Measurements from ENCODE around the gene CCDC57.
"Not testable (repeated sequence)": the region's sequence is repeated elsewhere in the genome, so short reads cannot be mapped to it uniquely, and the experiment has no call there.

The CCDC57 gene, protein sequence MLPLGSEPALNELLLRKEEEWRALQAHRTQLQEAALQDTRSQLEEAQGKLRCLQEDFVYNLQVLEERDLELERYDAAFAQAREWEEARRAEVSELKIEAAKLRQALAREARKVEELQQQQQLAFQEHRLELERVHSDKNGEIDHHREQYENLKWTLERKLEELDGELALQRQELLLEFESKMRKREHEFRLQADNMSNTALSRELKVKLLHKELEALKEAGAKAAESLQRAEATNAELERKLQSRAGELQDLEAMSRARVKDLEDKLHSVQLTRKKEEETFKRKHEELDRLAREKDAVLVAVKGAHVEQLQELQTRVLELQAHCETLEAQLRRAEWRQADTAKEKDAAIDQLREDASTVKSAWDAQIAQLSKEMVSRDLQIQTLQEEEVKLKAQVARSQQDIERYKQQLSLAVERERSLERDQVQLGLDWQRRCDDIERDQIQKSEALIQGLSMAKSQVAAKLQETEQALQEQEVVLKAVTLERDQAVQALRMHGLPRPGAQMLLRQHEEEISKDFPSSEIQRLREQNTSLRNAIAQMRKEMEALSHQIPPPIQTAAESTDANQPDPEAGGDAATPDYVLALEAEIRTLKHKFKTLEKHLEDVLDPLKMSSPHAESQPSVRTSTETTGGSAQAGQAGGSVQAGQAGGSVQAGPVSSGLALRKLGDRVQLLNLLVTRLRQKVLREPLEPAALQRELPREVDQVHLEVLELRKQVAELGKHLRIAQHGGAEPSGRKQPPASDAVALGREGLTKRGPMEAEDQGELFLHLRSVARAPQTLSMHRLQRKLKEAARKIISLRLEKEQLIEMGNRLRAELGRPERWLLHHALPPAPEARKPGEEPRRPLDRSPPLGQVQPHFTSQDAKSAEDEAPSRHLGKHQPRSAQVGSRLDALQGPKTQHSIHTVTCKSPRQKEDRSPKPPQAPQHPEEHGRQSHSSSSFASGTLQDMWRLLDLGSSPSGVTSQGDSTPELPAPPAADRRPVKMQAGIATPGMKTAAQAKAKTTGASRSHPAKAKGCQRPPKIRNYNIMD

DNA sequence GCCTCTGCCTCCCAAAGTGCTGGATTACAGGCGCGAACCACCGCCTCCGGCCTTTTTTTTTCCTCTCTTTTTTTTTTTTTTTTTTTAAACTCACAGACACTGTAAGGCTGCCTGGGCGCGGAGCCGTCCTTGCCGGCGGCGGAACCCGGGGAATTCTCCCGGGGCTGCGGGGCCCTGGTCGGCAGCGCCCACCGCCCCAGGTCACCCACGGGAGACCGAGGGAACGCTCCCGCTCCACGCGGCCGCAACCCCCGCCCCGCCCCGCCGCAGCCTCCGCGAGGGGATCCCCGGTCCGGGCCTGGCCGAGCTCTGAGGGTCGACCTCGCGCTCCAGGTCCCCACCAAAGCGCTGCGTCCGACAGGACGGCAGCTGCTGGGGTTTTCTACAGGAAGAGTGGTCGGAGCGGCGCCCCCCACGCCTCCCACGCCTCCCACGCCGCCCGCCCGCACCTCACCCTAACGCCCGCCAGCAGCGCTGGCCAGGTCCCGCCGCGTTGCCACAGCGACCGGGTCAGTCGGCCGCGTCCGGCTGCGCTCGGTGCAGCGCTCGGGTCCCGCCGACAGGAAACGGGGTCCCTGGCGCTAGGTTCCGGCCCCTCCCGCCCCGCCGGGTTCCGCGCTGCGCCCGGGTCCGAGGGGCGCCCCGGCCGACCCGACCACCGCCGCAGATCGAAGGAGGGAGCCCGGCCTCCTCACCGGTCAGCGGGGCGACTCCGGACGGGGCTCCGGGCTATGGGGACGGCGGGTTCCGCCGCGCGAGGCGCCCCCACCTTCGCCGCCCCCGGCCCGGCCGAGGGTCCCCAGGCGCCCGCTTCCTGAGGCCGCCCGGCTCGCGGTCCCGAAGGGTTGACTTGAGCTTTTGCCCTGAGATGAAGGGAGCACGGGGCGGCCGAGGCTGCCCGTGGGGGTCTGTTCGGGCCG, at the start of gene CCDC57:
Gene CCDC57 (minus strand): TSS at position 512 of the 920 bp plus-strand sequence. CDS start 10,898 bp downstream, outside the sequence.
- peak; percentile 23 for DNase-seq

DNA sequence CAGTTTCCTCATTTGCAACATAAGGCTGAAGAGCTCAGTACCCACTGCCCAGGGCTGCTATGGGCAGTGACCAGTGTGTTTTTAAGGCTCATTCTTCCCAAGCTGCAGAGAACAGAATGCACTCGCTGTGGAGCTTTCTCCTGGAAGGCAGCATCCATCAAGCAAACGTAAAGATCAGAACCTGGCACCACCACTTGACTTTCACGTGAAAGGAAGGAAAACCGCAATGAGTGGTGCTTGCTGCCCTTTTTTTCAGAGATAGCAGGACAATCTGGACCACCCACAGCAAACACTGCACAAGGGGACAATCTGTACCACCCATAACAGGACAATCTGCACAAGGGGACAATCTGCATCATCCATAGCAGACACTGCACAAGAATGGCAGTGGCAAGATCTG, 49.7 kb upstream of the CCDC57 start:
- DNase-seq: no peak

DNA sequence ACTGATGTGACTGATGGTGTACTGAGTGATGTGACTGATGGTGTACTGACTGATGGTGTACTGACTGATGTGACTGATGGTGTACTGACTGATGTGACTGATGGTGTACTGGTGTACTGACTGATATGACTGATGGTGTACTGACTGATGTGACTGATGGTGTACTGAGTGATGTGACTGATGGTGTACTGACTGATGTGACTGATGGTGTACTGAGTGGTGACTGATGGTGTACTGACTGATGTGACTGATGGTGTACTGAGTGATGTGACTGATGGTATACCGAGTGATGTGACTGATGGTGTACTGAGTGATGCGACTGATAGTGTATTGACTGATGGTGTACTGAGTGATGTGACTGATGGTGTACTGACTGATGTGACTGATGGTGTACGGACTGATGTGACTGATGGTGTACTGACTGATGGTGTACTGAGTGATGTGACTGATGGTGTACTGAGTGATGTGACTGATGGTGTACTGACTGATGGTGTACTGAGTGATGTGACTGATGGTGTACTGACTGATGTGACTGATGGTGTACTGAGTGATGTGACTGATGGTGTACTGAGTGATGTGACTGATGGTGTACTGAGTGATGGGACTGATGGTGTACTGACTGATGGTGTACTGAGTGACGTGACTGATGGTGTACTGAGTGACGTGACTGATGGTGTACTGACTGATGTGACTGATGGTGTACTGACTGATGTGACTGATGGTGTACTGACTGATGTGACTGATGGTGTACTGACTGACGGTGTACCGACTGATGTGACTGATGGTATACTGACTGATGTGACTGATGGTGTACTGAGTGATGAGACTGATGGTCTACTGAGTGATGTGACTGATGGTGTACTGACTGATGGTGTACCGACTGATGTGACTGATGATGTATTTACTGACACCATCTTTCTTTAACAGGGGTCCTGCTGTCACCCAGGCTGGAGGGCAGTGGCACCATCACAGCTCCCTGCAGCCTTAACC, 47.6 kb upstream of the CCDC57 start:
- not testable (repeated sequence) for DNase-seq

DNA sequence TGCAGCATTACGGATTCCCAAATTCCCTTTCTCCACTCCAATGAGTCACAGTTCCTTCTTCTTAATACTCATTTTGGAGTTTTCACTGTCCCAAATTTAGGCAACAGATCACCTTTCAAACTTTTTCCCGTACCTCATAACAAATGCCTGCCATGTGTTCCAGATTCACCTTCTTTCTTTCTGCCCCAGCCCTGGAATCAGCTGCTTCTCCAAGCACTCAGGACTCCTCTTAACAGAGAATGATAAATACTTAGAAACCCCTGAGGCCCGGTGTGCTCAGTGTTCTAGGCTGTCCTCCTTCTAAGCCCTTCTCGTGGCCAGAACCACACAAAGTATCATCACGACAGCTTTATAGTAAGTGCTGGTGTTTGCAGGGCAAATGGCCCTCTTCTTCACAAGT, 45.9 kb upstream of the CCDC57 start:
- DNase-seq: no peak

DNA sequence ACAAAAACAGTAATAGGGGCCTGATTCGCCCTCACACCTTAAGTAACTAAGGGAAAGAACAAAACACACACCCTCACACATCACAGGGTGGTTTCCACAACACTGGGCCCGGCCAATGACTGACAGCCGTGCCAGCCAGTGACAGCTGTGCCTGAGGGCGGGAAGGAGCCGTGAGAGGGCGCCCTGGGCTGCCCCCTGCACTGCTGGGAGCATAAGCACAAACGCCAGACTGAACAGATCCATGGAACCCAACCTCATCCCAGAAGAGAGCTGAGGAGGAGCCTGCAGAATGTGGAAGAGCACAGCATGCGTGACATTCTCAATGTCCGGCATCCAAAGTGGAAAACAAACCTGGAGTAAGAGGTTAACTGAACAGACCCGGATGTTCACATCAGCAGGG, 44.8 kb upstream of the CCDC57 start:
- DNase-seq: no peak

DNA sequence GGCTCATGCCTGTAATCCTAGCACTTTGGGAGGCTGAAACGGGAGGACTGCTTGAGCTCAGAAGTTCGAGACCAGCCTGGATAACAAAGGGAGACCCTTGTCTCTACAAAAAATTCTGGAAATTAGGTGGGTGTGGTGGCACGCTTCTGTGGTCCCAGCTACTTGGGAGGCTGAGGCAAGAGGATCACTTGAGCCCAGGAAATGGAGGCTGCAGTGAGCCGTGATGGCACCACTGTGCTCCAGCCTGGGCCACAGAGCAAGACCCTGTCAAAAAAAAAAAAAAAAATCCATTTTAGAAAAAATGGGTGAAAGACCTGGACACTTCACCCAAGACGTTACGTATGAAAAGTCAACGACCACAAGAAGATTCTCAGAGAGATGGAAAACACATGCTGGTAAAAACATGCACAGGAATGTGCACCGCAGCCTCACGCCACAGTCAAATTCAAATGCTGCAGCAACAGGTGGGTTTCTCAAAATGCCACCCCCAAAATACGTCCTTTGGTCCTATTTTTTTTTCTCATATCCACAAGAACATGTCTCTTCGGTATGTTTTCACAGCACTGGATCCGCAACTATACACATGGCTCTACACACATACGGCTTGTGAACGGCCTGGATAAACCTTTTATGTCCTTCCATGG, 43.7 kb upstream of the CCDC57 start:
- no peak for DNase-seq

DNA sequence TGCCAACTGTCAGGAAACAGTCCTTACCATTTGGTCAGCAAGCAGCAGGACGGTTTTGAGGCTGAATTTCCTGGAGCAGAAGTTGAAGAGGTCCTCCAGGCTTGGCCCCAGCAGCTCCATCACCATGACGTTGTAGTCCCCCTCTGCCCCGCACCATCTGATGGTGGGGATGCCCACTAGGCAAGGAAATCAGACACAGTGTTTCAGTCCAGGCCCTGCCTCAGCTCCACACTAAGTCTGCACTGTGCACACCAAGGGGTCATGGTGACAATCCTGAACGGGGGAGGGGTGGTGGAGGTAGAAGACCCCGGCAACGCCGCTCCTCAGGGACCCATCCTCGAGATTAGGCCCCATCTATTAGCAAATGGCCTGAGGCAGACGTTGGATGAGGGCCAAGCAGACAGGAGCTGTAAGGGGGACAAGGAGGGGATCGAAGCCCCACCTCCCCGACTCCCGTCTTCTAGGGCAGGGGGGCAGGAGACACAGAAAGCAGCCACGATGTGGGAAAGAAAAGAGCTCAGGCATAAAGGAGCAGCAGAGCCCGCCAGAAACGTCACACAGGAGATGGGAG, 42.8 kb upstream of the CCDC57 start:
- no peak for DNase-seq

DNA sequence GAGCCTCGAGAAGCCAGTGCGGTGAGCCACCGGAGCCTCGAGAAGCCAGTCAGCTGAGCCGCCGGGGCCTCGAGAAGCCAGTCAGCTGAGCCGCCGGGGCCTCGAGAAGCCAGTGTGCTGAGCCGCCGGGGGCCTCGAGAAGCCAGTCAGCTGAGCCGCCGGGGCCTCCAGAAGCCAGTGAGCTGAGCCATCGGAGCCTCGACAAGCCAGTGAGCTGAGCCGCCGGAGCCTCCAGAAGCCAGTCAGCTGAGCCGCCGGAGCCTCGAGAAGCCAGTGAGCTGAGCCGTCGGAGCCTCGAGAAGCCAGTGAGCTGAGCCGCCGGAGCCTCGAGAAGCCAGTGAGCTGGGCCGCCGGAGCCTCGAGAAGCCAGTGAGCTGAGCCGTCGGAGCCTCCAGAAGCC, 42.1 kb upstream of the CCDC57 start:
- not testable (repeated sequence) for DNase-seq

DNA sequence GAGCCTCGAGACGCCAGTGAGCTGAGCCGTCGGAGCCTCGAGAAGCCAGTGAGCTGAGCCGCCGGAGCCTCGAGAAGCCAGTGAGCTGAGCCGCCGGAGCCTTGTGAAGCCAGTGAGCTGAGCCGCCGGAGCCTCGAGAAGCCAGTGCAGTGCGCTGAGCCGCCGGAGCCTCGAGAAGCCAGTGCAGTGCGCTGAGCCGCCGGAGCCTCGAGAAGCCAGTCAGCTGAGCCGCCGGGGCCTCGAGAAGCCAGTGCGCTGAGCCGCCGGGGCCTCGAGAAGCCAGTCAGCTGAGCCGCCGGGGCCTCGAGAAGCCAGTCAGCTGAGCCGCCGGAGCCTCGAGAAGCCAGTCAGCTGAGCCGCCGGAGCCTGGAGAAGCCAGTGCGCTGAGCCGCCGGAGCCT, 41.5 kb upstream of the CCDC57 start:
- not testable (repeated sequence) for DNase-seq

DNA sequence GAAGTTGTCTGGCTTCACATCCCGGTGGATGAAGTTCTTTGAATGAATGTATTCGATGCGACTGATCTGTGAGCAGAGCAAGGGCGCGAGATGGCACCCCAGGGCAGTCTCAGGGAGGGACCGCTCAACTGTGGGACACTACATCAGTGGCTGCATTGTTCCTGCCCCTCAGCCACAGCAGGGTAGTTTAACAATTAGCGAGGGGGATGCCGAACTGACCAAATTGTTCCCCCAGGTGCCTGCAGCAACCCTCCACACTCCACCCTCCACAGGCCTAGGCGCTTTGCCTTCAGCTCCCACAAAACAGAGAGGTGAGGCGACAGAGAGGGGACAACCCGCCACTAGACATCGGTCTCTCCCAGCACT, 40.5 kb upstream of the CCDC57 start:
- DNase-seq: no peak

DNA sequence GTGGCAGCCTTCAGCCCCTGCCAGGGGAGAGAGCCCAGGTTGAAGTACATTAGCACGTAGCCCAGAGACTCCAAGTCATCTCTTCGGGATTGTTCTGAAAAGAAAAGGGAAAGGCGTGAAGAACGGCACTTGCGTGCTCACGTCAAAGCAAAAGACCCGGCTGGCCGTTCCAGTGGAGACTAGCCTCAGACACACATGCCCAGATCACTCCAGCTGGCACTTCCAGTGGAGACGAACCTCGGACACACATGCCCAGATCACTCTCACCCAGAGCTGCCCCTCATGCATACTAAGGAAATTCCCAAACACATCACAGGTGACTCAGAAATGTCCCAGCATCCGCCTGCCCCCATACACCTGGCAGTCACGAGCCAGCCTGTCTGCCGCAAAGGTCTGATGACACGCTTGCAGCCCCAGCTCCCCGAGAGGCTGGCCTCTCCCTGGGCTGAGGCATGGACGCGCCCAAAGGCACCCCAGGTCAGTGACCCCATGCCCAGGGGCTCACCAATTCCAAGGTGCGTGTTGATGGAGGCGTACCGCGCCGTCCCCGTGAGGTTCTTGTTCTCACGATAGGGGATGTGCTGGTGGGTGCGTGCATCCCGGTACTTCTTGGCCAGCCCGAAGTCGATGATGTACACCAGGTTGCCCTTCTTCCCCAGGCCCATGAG, 40.0 kb upstream of the CCDC57 start:
- DNase-seq: no peak

DNA sequence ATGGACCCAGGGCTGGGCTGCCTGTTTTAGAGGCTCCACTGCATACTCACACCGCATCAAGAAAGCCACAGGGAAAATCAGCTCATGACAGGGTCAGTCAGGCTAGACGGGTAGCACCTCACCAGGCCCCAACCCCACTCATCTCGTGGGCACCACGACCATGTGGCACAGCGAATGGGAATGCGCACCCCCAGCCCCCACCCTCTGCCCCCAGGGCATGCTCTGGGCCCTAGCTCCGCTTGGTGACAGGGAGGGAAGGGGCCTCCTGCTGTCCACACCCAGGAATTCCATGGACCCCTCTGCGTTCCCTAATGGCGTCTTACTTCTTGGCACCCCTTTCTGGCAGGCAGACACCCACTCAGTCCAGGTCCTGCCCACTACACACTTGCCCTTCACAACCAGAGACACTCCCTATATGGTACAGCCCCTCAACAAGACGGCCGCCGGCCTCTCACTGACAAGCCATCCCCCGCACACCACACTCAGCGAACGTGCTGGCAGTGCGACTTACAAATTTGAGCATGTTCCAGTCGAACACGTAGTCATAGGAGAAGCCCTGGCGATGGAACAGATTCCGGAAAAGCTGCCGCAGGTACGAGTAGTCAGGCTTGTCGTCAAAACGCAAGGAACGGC, 38.3 kb upstream of the CCDC57 start:
- DNase-seq: no peak

DNA sequence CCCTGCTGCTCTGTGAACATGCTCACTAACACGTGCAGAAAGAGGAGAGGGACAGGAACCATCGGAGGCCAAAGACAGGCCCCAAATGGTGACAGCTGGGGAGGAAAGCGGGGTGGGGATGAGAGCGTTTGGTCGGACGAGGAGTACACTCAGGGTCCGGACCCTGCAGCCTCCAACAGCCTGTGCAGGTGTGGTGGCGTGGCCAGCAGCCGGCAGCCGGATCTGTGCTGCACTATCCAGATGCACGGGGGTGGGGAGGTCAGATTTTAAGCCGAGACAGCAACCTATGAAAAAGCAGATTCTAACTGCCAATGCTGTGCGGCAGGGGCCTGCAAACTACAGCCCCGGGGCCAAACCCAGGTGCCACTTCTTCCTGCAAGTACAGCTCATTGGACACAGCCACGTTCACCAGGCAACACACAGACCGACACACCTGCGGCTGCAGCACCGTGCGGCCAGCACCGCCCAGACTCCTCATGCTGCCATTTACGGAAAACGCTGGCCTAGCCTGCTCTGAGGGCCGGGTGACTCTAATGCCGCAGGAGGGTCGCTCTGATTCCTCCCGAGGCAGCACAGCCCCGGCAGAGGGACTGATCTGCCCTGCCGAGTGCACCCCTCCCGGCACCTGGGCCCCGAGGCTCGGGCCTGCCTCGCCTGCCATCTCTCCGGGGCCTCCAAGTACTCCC, 37.4 kb upstream of the CCDC57 start:
- DNase-seq: no peak

DNA sequence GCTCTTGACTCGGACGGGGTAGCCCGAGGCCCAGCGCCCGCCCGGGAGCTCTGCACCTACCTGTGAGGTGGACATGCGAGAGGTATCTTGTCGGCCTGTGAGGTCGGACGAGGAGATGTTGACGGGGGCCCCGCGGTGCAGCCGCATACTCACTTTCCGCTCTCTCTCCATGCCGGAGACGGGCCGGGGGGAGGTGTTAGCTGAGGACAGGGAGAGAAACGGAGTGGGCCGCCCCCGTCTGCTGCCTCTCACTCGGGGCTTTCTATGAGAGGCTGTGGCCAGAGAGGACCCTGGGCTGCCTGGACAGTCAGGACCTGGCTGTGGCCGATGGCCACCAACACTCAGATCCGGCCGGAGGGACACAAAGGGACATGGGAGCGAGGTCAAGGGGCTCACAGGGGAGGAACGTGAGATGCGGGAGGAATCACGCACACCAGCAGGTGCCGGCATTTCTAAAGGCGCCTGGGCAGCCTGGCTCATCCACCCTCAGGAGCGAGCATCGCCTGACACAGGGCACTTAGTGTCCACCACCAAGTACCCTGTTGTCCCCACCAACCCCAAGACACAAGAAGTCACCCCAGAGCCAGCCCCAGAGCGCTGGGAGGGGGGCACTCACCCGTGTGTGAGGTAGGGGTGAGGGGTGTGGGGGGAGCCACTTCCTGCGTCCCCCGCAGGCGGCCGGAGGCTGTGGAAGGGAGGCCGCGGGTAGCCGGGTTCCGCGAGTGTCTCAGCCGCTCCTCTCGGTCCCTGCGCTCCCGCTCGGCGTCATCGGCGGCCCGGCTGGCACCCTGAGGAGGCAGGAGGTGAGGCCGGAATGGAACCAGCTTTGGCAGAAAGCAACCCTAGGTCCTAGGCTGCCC, 36.4 kb upstream of the CCDC57 start:
- no peak for DNase-seq

DNA sequence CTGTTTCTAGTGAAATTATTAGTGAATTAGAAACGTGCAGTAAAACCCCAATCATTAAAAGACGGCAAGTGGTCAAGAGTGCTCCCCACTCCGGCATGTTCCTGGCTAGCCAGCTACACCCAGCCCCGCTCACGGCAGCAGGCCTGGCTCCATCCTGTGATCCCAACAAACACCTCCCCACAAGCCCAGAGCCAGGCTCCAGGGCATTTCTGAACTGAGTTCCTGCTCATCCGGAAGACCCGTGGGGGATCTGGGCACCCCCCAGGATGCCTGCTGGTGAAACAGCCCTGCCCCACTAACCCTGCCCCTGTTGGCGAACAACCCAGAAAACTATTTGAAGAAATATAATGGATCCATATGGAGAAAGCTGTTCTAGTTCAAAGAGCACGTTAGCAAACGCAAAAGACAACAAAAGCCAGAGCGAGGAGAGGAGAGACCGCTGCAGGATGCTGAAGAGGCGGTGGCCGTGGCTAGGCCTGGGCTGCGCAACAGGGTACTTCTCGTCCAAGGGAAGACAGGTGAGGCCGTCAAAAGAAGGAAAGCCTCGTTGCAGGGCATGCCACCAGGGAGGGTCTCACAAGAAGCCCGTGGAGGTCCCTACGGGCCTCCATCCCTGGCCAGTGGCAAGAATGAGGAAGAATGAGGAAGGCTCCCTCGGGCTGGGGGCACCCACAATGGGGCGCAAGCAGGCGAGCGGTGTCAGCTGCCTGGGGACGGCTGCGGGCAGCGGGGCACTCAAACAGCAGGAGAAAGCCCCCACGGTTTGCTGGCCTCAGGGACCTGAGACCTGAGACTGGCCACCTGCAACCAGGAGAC, 35.4 kb upstream of the CCDC57 start:
- DNase-seq: no peak

DNA sequence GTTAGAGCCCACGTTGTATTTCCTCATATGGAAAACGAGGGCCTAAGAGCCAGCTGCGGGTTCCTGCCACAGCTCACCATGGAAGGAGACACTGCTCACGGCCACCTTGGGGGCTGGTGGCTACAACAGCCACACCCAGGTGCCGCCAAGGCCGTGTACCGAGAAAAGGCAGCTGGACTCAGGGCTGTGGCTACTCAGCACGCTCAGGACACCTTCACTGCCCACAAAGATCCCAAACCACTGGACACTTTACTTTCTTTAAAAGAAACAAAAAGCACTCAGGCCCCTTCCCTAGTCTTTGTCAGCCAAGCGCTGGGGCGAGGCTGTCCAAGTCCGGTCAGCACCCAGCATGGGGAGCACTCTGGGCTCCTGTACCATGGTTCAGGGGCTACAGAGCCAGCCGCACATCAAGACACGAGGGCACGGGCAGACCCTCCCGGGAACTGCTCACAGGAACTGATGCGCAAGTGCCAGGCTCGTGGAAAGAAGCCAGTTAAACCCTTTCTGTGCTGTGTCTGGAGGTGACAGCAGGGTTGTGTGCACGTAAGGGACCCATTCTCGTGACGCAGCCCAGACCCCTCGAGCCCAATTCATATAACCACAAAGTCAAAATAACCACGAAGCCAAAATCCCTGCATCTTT, 34.7 kb upstream of the CCDC57 start:
- DNase-seq: no peak
